ENCODE data around the gene TRIL. TPM values are rescaled to one million over a fixed set of nuclear protein-coding genes. Genes with fewer than 3 reads are reported as not detected.

Gene TRIL
- total and polyA plus RNA-seq, 12 donors, result 0.59 to 5.9 (median 2.7) TPM

- 0 to 2% methylated on average over 4 of the region's 4 CpGs for whole genome bisulfite sequencing, 2 donors
- Histone ChIP-seq H3K9me3 (no peaks in the 10 kb centered on the region), H3K27ac (no peak overlapping the region), H3K4me1 (peaks cover 0 to 27% (median 12%) of the 10 kb centered on the region in 9 donors), H3K27me3 (peaks cover 0 to 4% (median 0%) of the 10 kb centered on the region in 7 donors), H3K4me3 (peak overlapping the region in 1 of 10 donors; percentile 6), H3K36me3 (no peaks in the 10 kb centered on the region)
- ATAC-seq, result peak; percentile 85 to 95 (median 93)
- peak; percentile 81 to 90 (median 85) for TF ChIP-seq CTCF (IDR thresholded peaks at IDR 0.05)
- intact Hi-C loops (cut with DNase I), result loop anchor here (1.0 to 10.0 kb wide), 9 partner anchors 35 to 533 kb away; partner anchors contain the start of gene CHN2 (in 2 of the 10)
- DNase-seq, result peak in 1 of 2 donors; percentile 58
Measured at GRCh38 chr7:28921822-28922221, 36.3 kb downstream of the TRIL start.

- ATAC-seq, result no peak
- 93 to 97% methylated on average over 6 of the region's 6 CpGs for WGBS, 2 donors
Measured at GRCh38 chr7:28920424-28920823, 37.7 kb downstream of the TRIL start.

GRCh38 chr7:28919510-28919909, 38.6 kb downstream of the TRIL start:
- Histone ChIP-seq H3K4me3 (no peak overlapping the region), H3K4me1 (peaks cover 0 to 27% (median 10%) of the 10 kb centered on the region in 9 donors), H3K27ac (no peak overlapping the region), H3K9me3 (no peaks in the 10 kb centered on the region), H3K36me3 (no peaks in the 10 kb centered on the region), H3K27me3 (no peaks in the 10 kb centered on the region)
- 60 to 65% methylated on average over 9 of the region's 9 CpGs for whole genome bisulfite sequencing, 2 donors
- no peak for TF ChIP-seq CTCF (IDR thresholded peaks at IDR 0.05)
- intact Hi-C loops (cut with DNase I), result no loop called here
- DNase-seq (no peak), ATAC-seq (peak in 2 of 8 donors; percentile 21 to 36)

More at GRCh38 chr7:28920424-28920823, 37.7 kb downstream of the TRIL start:
- no peak overlapping the region for H3K27ac ChIP-seq
- H3K36me3 ChIP-seq, result no peaks in the 10 kb centered on the region
- H3K4me3 ChIP-seq, result no peak overlapping the region
- intact Hi-C loops (cut with DNase I), result loop anchor here in 8 of 10 donors (2.0 to 10.0 kb wide), 4 partner anchors 264 to 488 kb away; partner anchors contain the start of gene CHN2 (in 2 of the 8)
- no peak for DNase-seq
- H3K9me3 ChIP-seq, result no peaks in the 10 kb centered on the region
- H3K27me3 ChIP-seq, result peaks cover 0 to 3% (median 0%) of the 10 kb centered on the region in 7 donors
- TF ChIP-seq CTCF (IDR thresholded peaks at IDR 0.05), result no peak
- H3K4me1 ChIP-seq, result peaks cover 0 to 27% (median 10%) of the 10 kb centered on the region in 9 donors

- DNase-seq, result no peak
- Histone ChIP-seq H3K4me1 (peaks cover 0 to 8% (median 0%) of the 10 kb centered on the region in 9 donors), H3K9me3 (peaks cover 0 to 18% (median 4%) of the 10 kb centered on the region in 11 donors), H3K27ac (no peak overlapping the region), H3K27me3 (no peaks in the 10 kb centered on the region), H3K36me3 (no peaks in the 10 kb centered on the region), H3K4me3 (no peak overlapping the region)
- ATAC-seq, result peak in 1 of 8 donors; percentile 80
- 52 to 55% methylated on average over 5 of the region's 5 CpGs for whole genome bisulfite sequencing, 2 donors
- no peak for TF ChIP-seq CTCF (IDR thresholded peaks at IDR 0.05)
- intact Hi-C loops (cut with DNase I), result no loop called here
Measured at GRCh38 chr7:28908775-28909174, 49.4 kb downstream of the TRIL start.

Measured in heart right ventricle (tissue), 16 donors.